HCT116 (cell line): ENCODE results near the gene THSD7A. TPM values are rescaled to one million over a fixed set of nuclear protein-coding genes. Genes with fewer than 3 reads are reported as not detected.

Source experiments
- ATAC-seq: fragments of 200-7000 bp; cut with Tn5 transposase; 2 replicates; pipeline ENCODE4 v1.9.1; 2020; ENCODE audit warnings: mild to moderate bottlenecking, moderate library complexity
- BruUV-seq: library from RNA; stranded (reverse); fragments of 400-500 nt; replicated peaks from 2 replicates; lab custom pipeline; 2021; lab: Mats Ljungman, UMichigan
- CTCF ChIA-PET: fragments of 300-600 bp; sonication (Branson Sonifier 250); formaldehyde crosslinking; loops from one replicate; lab custom pipeline; 2021; ENCODE audit warnings: antibody characterized with exemption; lab: Charles Lee
- POLR2A ChIA-PET: fragments of 300-600, 350-600 bp; sonication (Branson Sonifier 250); formaldehyde crosslinking; loops from one replicate; lab custom pipeline; 2021; ENCODE audit warnings: antibody characterized with exemption; lab: Charles Lee
- RAD21 ChIA-PET, 2 experiments: fragments of 300-600 bp; sonication (Branson Sonifier 250); formaldehyde crosslinking; loops; one replicate each; lab custom pipeline; 2023; ENCODE audit warnings: low total read pairs in 2 of 2; ENCODE audit not compliant: uncharacterized antibody in 2 of 2, unreplicated experiment in 2 of 2, low non-redundant PET in 1 of 2; lab: Charles Lee
- DNase-seq: peaks from one replicate; pipeline ENCODE4 v3.0.0-alpha.2; 2010; ENCODE audit warnings: low read depth, low spot score
- H2AFZ ChIP-seq: fragments of 200-600 bp; shearing (Covaris generic), sonication (generic); 2 replicates; pipeline ENCODE4 v1.6.1; 2017; ENCODE audit warnings: low read depth, mixed run types, mixed read lengths, antibody characterized with exemption, low read length; ENCODE audit not compliant: poor library complexity, severe bottlenecking
- H3K27ac ChIP-seq: 2 replicates; pipeline ENCODE4 v1.5.1; 2012; ENCODE audit warnings: low read depth, low read length
- H3K27me3 ChIP-seq: fragments of 200-600 bp; sonication (generic); 2 replicates; pipeline ENCODE4 v1.6.1; 2016; ENCODE audit warnings: mixed run types, low read length, mixed read lengths; ENCODE audit not compliant: insufficient read depth
- H3K36me3 ChIP-seq, 2 experiments: fragments of 200-500 bp in 1 of 2; fragments of 200-600 bp in 1 of 2; sonication (Bioruptor generic) in 1 of 2; sonication (generic) in 1 of 2; 2 replicates each; pipeline versions ENCODE4 v1.5.1 to v1.6.1; 2014 to 2016; ENCODE audit warnings: low read length in 2 of 2, inconsistent platforms in 1 of 2, mixed read lengths in 1 of 2, mixed run types in 1 of 2; ENCODE audit not compliant: insufficient read depth in 2 of 2, control insufficient read depth in 1 of 2
- H3K4me1 ChIP-seq, 2 experiments: fragments of 200-600 bp in 1 of 2; sonication (generic) in 1 of 2; 2 replicates each; pipeline versions ENCODE4 v1.5.1 to v1.6.1; 2012 to 2017; ENCODE audit warnings: low read length in 2 of 2, inconsistent platforms in 1 of 2, mild to moderate bottlenecking in 1 of 2, mixed read lengths in 1 of 2, mixed run types in 1 of 2, moderate library complexity in 1 of 2; ENCODE audit not compliant: insufficient read depth in 2 of 2, control insufficient read depth in 1 of 2
- H3K4me2 ChIP-seq: fragments of 200-600 bp; sonication (generic); 2 replicates; pipeline ENCODE4 v1.6.1; 2017; ENCODE audit warnings: mixed run types, low read length, mixed read lengths
- H3K4me3 ChIP-seq, 2 experiments: fragments of 200-600 bp in 1 of 2; sonication (generic) in 1 of 2; replicated peaks in 1 of 2; 2 replicates each; pipeline ENCODE4 v1.5.1; 2011 to 2016; ENCODE audit warnings: low read length in 2 of 2, control low read depth in 1 of 2, low read depth in 1 of 2, mild to moderate bottlenecking in 1 of 2, mixed read lengths in 1 of 2, mixed run types in 1 of 2
- H3K79me2 ChIP-seq: fragments of 200-600 bp; sonication (generic); 2 replicates; pipeline ENCODE4 v1.6.1; 2017; ENCODE audit warnings: mild to moderate bottlenecking, mixed run types, low read length, moderate library complexity, mixed read lengths; ENCODE audit not compliant: insufficient read depth
- H3K9ac ChIP-seq: fragments of 200-600 bp; sonication (generic); 2 replicates; pipeline ENCODE4 v1.6.1; 2016; ENCODE audit warnings: low read length, mixed read lengths
- H3K9me2 ChIP-seq: fragments of 200-600 bp; sonication (generic), shearing (Covaris generic); 2 replicates; pipeline ENCODE4 v1.6.1; 2017; ENCODE audit warnings: mixed run types, mild to moderate bottlenecking, moderate library complexity; ENCODE audit not compliant: insufficient read depth
- H3K9me3 ChIP-seq, 2 experiments: fragments of 200-500 bp in 1 of 2; fragments of 200-600 bp in 1 of 2; sonication (Bioruptor generic) in 1 of 2; sonication (generic) in 1 of 2; 2 replicates each; pipeline ENCODE4 v1.6.1; 2014 to 2017; ENCODE audit warnings: low read length in 2 of 2, mixed read lengths in 2 of 2, inconsistent platforms in 1 of 2, low read depth in 1 of 2, mild to moderate bottlenecking in 1 of 2, mixed run types in 1 of 2, moderate library complexity in 1 of 2; ENCODE audit not compliant: control insufficient read depth in 1 of 2, insufficient read depth in 1 of 2
- H4K20me1 ChIP-seq: fragments of 200-600 bp; sonication (generic), shearing (Covaris generic); 2 replicates; pipeline ENCODE4 v1.6.1; 2017; ENCODE audit warnings: mixed run types, mild to moderate bottlenecking, moderate library complexity; ENCODE audit not compliant: insufficient read depth
- CBX3 ChIP-seq: IDR thresholded peaks from 2 replicates; pipeline ENCODE4 v1.6.1; 2012; ENCODE audit warnings: low read depth
- CTCF ChIP-seq, 3 experiments: fragments of 200-600 bp in 1 of 3; sonication (generic) in 1 of 3; IDR thresholded peaks in 2 of 3; conservative IDR thresholded peaks in 1 of 3; 2 replicates each; pipeline ENCODE4 v1.5.1; 2012 to 2017; ENCODE audit warnings: low read depth in 2 of 3, low read length in 2 of 3, antibody characterized with exemption in 1 of 3, borderline replicate concordance in 1 of 3, control low read depth in 1 of 3, mild to moderate bottlenecking in 1 of 3, mixed read lengths in 1 of 3, mixed run types in 1 of 3, moderate library complexity in 1 of 3; ENCODE audit not compliant: insufficient read depth in 1 of 3
- ELF1 ChIP-seq: IDR thresholded peaks from 2 replicates; pipeline ENCODE4 v1.6.1; 2012; ENCODE audit warnings: low read depth, borderline replicate concordance
- EZH2 ChIP-seq: fragments of 200-600 bp; sonication (generic); IDR thresholded peaks from 2 replicates; pipeline ENCODE4 v1.6.1; 2017; ENCODE audit warnings: antibody characterized with exemption, mixed run types
- FOSL1 ChIP-seq: IDR thresholded peaks from 2 replicates; pipeline ENCODE4 v1.6.1; 2012; ENCODE audit warnings: low read depth
- SIN3A ChIP-seq: IDR thresholded peaks from 2 replicates; pipeline ENCODE4 v1.6.1; 2012; ENCODE audit warnings: low read depth
- SP1 ChIP-seq: IDR thresholded peaks from 2 replicates; pipeline ENCODE4 v1.6.1; 2012; ENCODE audit warnings: low read depth
- YY1 ChIP-seq: IDR thresholded peaks from 2 replicates; pipeline ENCODE4 v1.6.1; 2011; ENCODE audit warnings: low read length, low read depth, moderate library complexity, mild to moderate bottlenecking; ENCODE audit not compliant: insufficient replicate concordance; ENCODE audit errors: extremely low read depth
- intact Hi-C: fragments of 100-400 bp; cut with micrococcal nuclease; formaldehyde crosslinking; loops from 2 replicates; pipeline ENCODE4 v1.10.0; 2022
- total RNA-seq: library from RNA; stranded (reverse); gene quantifications from one replicate; pipeline ENCODE4 v1.2.1, GENCODE V29; 2021; ENCODE audit not compliant: unreplicated experiment
- TF ChIP-seq, protein P1 (sequence below): IDR thresholded peaks from 2 replicates; pipeline ENCODE4 v1.6.1; 2011; ENCODE audit warnings: mild to moderate bottlenecking, low read length, moderate library complexity; ENCODE audit not compliant: insufficient replicate concordance; ENCODE audit errors: extremely low read depth
- TF ChIP-seq, protein P2 (sequence below): IDR thresholded peaks from 2 replicates; pipeline ENCODE4 v1.6.1; 2012

THSD7A gene
- total RNA-seq, 1 experiment from 2014 or later: 0.05 TPM

GRCh38 chr7:11430841-11431240 lies 401.2 kb downstream of the THSD7A start:
- H3K9me3 ChIP-seq: no peaks in the 10 kb centered on the region
- H4K20me1 ChIP-seq: no peaks in the 10 kb centered on the region
- H3K9ac ChIP-seq: no peak overlapping the region
- POLR2A ChIA-PET: no interaction called here
- intact Hi-C loops: no loop called here
- CTCF ChIA-PET: no interaction called here
- RAD21 ChIA-PET: no interaction called here
- ATAC-seq (no peak), DNase-seq (no peak)
- no peak overlapping the region for H2AFZ ChIP-seq
- H3K27ac ChIP-seq: no peak overlapping the region
- no peak overlapping the region for H3K4me2 ChIP-seq
- H3K4me3 ChIP-seq: no peak overlapping the region
- BruUV-seq: no TSS peak
- no peaks in the 10 kb centered on the region for H3K27me3 ChIP-seq
- H3K36me3 ChIP-seq: no peaks in the 10 kb centered on the region
- no peaks in the 10 kb centered on the region for H3K79me2 ChIP-seq
- H3K4me1 ChIP-seq: no peaks in the 10 kb centered on the region
- H3K9me2 ChIP-seq: no peaks in the 10 kb centered on the region
- TF ChIP-seq YY1: no peak
- TF ChIP-seq CBX3: no peak
- TF ChIP-seq CTCF (IDR thresholded peaks at IDR 0.05 in 2 of 3, conservative IDR thresholded peaks at IDR 0.05 in 1 of 3; ENCODE audit: borderline replicate concordance in 1 of 3, insufficient read depth in 1 of 3, low read depth in 2 of 3, low read length in 2 of 3): no peak
- TF ChIP-seq, protein P1, sequence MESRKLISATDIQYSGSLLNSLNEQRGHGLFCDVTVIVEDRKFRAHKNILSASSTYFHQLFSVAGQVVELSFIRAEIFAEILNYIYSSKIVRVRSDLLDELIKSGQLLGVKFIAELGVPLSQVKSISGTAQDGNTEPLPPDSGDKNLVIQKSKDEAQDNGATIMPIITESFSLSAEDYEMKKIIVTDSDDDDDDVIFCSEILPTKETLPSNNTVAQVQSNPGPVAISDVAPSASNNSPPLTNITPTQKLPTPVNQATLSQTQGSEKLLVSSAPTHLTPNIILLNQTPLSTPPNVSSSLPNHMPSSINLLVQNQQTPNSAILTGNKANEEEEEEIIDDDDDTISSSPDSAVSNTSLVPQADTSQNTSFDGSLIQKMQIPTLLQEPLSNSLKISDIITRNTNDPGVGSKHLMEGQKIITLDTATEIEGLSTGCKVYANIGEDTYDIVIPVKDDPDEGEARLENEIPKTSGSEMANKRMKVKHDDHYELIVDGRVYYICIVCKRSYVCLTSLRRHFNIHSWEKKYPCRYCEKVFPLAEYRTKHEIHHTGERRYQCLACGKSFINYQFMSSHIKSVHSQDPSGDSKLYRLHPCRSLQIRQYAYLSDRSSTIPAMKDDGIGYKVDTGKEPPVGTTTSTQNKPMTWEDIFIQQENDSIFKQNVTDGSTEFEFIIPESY: no peak
- no peak for TF ChIP-seq SP1
- no peak for TF ChIP-seq ELF1
- TF ChIP-seq, protein P2, sequence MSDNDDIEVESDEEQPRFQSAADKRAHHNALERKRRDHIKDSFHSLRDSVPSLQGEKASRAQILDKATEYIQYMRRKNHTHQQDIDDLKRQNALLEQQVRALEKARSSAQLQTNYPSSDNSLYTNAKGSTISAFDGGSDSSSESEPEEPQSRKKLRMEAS: no peak
- TF ChIP-seq FOSL1: no peak
- TF ChIP-seq SIN3A: no peak
- TF ChIP-seq EZH2: no peak
